Adipocyte (in vitro differentiated cells): Measurements from ENCODE around the gene TAS2R19.

Experiments
- DNase-seq: peaks from one replicate; pipeline ENCODE4 v3.0.0-alpha.2; 2015; ENCODE audit warnings: low read depth
- H3K27me3 ChIP-seq: replicated peaks from 2 replicates; pipeline ENCODE4 v1.7.0; 2013; ENCODE audit warnings: mild to moderate bottlenecking, low read length, moderate library complexity; ENCODE audit not compliant: control insufficient read depth, insufficient read depth
- H3K36me3 ChIP-seq: 2 replicates; pipeline ENCODE4 v1.7.0; 2013; ENCODE audit warnings: low read length, mild to moderate bottlenecking, moderate library complexity; ENCODE audit not compliant: control insufficient read depth, insufficient read depth, severe bottlenecking
- H3K4me1 ChIP-seq: 2 replicates; pipeline ENCODE4 v1.7.0; 2013; ENCODE audit warnings: mild to moderate bottlenecking, low read length, moderate library complexity; ENCODE audit not compliant: control insufficient read depth, insufficient read depth
- H3K4me3 ChIP-seq: 2 replicates; pipeline ENCODE4 v1.7.0; 2013; ENCODE audit warnings: mild to moderate bottlenecking, low read length, moderate library complexity
- H3K9ac ChIP-seq: 2 replicates; pipeline ENCODE4 v1.7.0; 2013; ENCODE audit warnings: mild to moderate bottlenecking, low read length, moderate library complexity
- H3K9me3 ChIP-seq: 2 replicates; pipeline ENCODE4 v1.7.0; 2013; ENCODE audit warnings: mild to moderate bottlenecking, low read length, moderate library complexity; ENCODE audit not compliant: control insufficient read depth

TAS2R19 gene

DNA sequence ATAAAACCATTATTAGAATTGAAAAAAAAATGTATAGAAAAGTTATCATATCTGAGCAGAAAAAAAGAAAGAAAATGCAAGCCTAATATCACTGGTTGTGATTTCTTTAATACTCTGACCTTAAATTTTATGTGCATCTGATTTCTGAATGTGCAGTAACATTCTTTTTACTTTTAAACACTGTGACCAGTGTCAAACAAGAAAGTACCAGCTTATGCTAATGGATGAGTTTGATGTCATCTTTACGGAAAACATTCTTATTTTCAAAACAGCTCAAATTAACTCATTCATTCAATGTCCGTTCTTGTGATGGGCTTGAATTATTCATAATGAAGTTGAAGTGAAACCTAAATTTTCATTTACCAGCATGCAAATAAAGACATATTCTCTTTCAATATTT lies 35.6 kb downstream of the TAS2R19 start, which contains the start of gene TAS2R50:
TSS of gene TAS2R50 (minus strand) at position 101 of the 400 bp plus-strand sequence. CDS start at position 49, 52 bp downstream.
- Histone ChIP-seq H3K9ac (no peak within 1 kb of the TSS), H3K4me1 (no peaks in the 10 kb centered on the region), H3K9me3 (peaks cover 9% of the 10 kb centered on the region), H3K4me3 (no peak within 1 kb of the TSS), H3K36me3 (peaks cover 10% of the 10 kb centered on the region), H3K27me3 (no peaks in the 10 kb centered on the region)
- DNase-seq = no peak

DNA sequence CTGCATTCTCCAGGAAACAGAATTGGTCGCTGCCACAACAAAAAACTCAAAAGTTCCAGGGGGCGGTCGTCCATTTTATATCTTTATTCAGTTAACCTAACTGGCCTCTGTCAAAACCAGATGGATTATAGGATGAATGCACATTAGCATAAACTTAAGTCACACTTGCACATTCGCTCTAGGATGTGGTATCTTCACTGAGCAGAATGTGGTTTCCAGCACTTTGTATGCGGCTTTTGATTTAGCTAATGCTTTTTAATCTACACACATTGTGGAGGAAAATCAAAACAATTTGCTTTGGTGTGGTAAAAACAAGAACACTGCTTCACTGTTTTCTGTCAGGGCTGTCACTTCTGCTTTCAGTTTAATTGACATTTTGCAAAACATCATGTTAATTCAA lies 40.2 kb downstream of the TAS2R19 start:
- H3K4me3 ChIP-seq = no peak overlapping the region
- no peaks in the 10 kb centered on the region for H3K27me3 ChIP-seq
- H3K4me1 ChIP-seq = no peaks in the 10 kb centered on the region
- no peaks in the 10 kb centered on the region for H3K36me3 ChIP-seq
- H3K9ac ChIP-seq = no peak overlapping the region
- no peaks in the 10 kb centered on the region for H3K9me3 ChIP-seq
- no peak for DNase-seq

DNA sequence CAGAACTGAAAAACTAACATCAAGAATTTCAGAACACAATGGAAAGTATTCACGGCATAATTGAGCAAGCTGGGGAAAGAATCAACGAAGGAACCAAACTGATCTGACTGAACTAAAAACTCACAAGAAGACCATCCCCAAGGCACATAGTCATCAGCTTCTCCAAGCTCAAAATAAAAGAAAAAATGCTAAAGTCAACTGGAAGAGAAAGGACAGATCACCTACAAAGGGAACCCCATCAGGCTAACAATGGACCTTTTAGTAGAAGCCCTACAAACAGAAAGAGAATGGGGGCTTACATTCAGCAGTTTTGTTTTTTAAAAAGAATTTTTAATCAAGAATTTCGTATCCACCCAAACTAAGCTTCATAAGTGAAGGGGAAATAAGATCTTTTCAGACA lies 47.5 kb downstream of the TAS2R19 start:
- no peak for DNase-seq
- Histone ChIP-seq H3K9me3 (no peaks in the 10 kb centered on the region), H3K4me3 (no peak overlapping the region), H3K4me1 (no peaks in the 10 kb centered on the region), H3K9ac (no peak overlapping the region), H3K36me3 (no peaks in the 10 kb centered on the region), H3K27me3 (no peaks in the 10 kb centered on the region)
